HEK293T (cell line): ENCODE measurements around the gene ALAS2.

Source experiments
- CTCF ChIA-PET: fragments of 350-600 bp; formaldehyde crosslinking; extraction: SDS; loops from one replicate; lab custom pipeline; 2021; ENCODE audit warnings: antibody characterized with exemption, inconsistent platforms; lab: Yijun Ruan, JAX
- POLR2A ChIA-PET: fragments of 350-600 bp; formaldehyde crosslinking; extraction: SDS; loops from one replicate; lab custom pipeline; 2020; ENCODE audit warnings: antibody characterized with exemption, inconsistent platforms; lab: Yijun Ruan, JAX
- DNase-seq: peaks from one replicate; pipeline ENCODE4 v3.0.0; 2012; ENCODE audit warnings: mixed read lengths; ENCODE audit errors: extremely low spot score
- ARNT ChIP-seq: fragments of 450-650 bp; IDR thresholded peaks from 2 replicates; pipeline ENCODE4 v1.6.1; 2017; ENCODE audit warnings: mild to moderate bottlenecking
- BHLHE40 ChIP-seq: fragments of 450-650 bp; IDR thresholded peaks from 2 replicates; pipeline ENCODE4 v1.6.1; 2016; ENCODE audit warnings: mild to moderate bottlenecking, moderate library complexity, borderline replicate concordance
- CTBP1 ChIP-seq: fragments of 450-650 bp; IDR thresholded peaks from 2 replicates; pipeline ENCODE4 v1.6.1; 2016; ENCODE audit warnings: borderline replicate concordance
- ELF4 ChIP-seq: fragments of 450-650 bp; IDR thresholded peaks from 2 replicates; pipeline ENCODE4 v1.6.1; 2017; ENCODE audit warnings: antibody characterized with exemption
- FOXA1 ChIP-seq: fragments of 450-650 bp; IDR thresholded peaks from 2 replicates; pipeline ENCODE4 v1.6.1; 2016; ENCODE audit warnings: mild to moderate bottlenecking
- FOXK2 ChIP-seq: fragments of 450-650 bp; IDR thresholded peaks from 2 replicates; pipeline ENCODE4 v1.6.1; 2016; ENCODE audit warnings: mild to moderate bottlenecking
- FOXM1 ChIP-seq: fragments of 450-650 bp; IDR thresholded peaks from 2 replicates; pipeline ENCODE4 v1.6.1; 2017; ENCODE audit warnings: mild to moderate bottlenecking, borderline replicate concordance
- HDGF ChIP-seq: fragments of 450-650 bp; IDR thresholded peaks from 2 replicates; pipeline ENCODE4 v1.6.1; 2017; ENCODE audit warnings: antibody characterized with exemption, borderline replicate concordance
- L3MBTL2 ChIP-seq: fragments of 450-650 bp; conservative IDR thresholded peaks from 2 replicates; pipeline ENCODE4 v1.6.1; 2016; ENCODE audit warnings: mild to moderate bottlenecking
- LEF1 ChIP-seq: fragments of 450-650 bp; IDR thresholded peaks from 2 replicates; pipeline ENCODE4 v1.6.1; 2017; ENCODE audit warnings: mild to moderate bottlenecking, borderline replicate concordance
- NFRKB ChIP-seq: fragments of 450-650 bp; IDR thresholded peaks from 2 replicates; pipeline ENCODE4 v1.6.1; 2016; ENCODE audit warnings: mild to moderate bottlenecking, moderate library complexity
- SP1 ChIP-seq: fragments of 450-650 bp; IDR thresholded peaks from 2 replicates; pipeline ENCODE4 v1.6.1; 2017
- SUZ12 ChIP-seq: fragments of 450-650 bp; IDR thresholded peaks from 2 replicates; pipeline ENCODE4 v1.6.1; 2016; ENCODE audit warnings: mild to moderate bottlenecking
- TARDBP ChIP-seq: fragments of 450-650 bp; IDR thresholded peaks from 2 replicates; pipeline ENCODE4 v1.6.1; 2016
- ZNF384 ChIP-seq: fragments of 450-650 bp; IDR thresholded peaks from 2 replicates; pipeline ENCODE4 v1.6.1; 2016
- TF ChIP-seq, protein P1 (sequence below): fragments of 450-650 bp; IDR thresholded peaks from 2 replicates; pipeline ENCODE4 v1.6.1; 2016

Gene ALAS2

DNA sequence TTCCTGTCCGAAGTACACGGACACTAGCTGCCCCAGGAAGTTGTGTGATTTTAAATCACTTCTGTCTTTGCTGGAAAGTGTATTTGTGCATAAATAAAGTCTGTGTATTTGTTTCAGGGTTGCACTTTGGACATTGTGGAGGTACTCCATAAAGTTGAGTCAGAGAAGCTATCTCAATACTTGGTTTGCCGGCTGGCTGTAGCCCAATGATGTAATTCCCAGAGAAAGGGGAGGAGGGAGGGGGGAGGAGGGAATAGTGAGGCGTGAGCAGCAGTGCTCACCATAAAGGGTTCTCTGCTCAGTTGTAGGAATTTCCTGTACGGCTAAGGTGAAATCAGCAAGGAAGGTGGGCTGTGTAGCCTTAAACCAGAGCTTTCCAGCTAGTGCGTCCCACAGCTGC, 23.1 kb downstream of the ALAS2 start:
- ChIA-PET POLR2A (interaction anchor here (2.5 kb wide), 1 partner anchor 8 kb away, joined by 16 read pairs; the partner anchor contains the start of gene APEX2), CTCF (interaction anchor here (0.5 kb wide), 2 partner anchors 275 to 635 kb away, joined by 3 read pairs; no protein-coding TSS in a partner anchor)
- DNase-seq, result no peak
- TF ChIP-seq LEF1 (no peak), TARDBP (no peak), HDGF (no peak), SUZ12 (no peak), FOXM1 (no peak), FOXA1 (no peak), NFRKB (no peak), CTBP1 (no peak), FOXK2 (no peak), SP1 (no peak), BHLHE40 (no peak)
- TF ChIP-seq, protein P1, sequence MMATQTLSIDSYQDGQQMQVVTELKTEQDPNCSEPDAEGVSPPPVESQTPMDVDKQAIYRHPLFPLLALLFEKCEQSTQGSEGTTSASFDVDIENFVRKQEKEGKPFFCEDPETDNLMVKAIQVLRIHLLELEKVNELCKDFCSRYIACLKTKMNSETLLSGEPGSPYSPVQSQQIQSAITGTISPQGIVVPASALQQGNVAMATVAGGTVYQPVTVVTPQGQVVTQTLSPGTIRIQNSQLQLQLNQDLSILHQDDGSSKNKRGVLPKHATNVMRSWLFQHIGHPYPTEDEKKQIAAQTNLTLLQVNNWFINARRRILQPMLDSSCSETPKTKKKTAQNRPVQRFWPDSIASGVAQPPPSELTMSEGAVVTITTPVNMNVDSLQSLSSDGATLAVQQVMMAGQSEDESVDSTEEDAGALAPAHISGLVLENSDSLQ, result no peak

DNA sequence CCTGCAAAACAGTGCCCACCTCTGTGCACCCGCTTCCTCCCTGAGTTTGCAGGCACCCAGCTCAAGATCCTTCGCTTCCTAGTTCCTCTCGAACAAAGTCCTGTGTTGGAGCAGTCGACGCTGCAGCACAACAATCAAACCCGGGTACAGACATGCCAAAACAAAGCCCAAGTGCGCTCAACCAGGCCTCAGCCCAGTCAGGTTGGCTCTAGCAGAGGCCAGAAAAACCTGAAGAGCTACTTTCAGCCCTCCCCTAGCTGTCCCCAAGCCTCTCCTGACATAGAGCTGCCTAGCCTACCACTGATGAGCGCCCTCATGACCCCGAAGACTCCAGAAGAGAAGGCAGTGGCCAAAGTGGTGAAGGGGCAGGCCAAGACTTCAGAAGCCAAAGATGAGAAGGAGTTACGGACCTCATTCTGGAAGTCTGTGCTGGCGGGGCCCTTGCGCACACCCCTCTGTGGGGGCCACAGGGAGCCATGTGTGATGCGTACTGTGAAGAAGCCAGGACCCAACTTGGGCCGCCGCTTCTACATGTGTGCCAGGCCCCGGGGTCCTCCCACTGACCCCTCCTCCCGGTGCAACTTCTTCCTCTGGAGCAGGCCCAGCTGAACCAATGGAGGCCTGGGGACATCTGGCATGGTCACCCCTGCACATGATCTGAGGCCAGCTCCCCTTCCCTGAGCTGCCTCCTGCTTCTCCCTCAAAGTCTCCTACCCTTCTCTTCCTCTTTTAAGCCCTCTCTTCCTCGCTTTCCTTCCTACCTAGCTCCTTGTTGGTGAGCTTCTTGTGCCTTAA, 23.8 kb downstream of the ALAS2 start:
- DNase-seq, result no peak
- ChIA-PET CTCF (no interaction called here), POLR2A (no interaction called here)
- no peak for TF ChIP-seq CTBP1

DNA sequence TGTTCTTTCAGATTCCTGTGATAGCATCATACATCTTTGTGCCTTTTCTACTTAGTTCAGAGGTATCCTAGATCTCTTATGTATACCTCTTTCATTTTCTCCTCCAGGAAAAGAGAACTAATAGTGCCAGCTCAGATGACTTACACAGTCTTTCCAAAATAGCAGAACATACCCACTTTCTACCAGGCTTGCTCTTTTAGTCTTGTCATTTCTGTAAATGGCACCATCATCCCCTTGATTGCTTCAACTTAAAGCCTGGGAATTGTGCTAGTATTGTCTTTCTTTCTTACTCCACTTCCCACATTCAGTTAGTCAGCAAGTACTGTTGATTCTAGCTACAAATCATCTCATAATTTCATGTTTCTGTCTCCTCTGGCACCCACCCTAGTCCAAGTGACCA, 25.5 kb downstream of the ALAS2 start:
- CTCF ChIA-PET, result no interaction called here
- no peak for DNase-seq
- POLR2A ChIA-PET, result no interaction called here
- no peak for TF ChIP-seq CTBP1
- TF ChIP-seq ELF4, result no peak
- TF ChIP-seq SP1, result no peak
- TF ChIP-seq ARNT, result no peak
- TF ChIP-seq TARDBP, result no peak
- TF ChIP-seq HDGF, result no peak
- no peak for TF ChIP-seq BHLHE40
- TF ChIP-seq FOXM1, result no peak
- TF ChIP-seq L3MBTL2, result no peak

DNA sequence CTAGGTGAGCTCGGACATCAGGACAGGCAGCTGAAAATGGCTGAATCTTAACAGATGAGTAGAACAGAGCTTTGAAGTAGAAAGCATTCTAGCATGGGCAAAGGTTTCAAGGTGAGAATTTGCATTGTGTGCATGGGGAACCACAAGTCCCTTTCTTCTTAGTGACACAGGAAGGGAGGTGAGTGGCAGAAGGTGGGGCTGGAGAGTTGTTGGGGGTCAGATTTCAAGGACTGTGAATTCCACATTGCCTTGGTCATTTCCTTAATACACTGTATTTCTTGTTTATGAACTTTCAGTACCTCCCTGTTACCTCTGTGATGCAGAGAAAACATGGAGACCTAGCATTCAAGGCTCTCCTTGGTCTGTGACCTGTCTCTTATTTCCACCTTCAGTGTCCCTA, 26.5 kb downstream of the ALAS2 start:
- ChIA-PET CTCF (no interaction called here), POLR2A (no interaction called here)
- no peak for TF ChIP-seq FOXM1
- no peak for TF ChIP-seq ARNT
- no peak for TF ChIP-seq NFRKB
- TF ChIP-seq, protein P1, result no peak
- TF ChIP-seq L3MBTL2, result no peak
- no peak for TF ChIP-seq BHLHE40
- TF ChIP-seq TARDBP, result no peak
- DNase-seq, result no peak

DNA sequence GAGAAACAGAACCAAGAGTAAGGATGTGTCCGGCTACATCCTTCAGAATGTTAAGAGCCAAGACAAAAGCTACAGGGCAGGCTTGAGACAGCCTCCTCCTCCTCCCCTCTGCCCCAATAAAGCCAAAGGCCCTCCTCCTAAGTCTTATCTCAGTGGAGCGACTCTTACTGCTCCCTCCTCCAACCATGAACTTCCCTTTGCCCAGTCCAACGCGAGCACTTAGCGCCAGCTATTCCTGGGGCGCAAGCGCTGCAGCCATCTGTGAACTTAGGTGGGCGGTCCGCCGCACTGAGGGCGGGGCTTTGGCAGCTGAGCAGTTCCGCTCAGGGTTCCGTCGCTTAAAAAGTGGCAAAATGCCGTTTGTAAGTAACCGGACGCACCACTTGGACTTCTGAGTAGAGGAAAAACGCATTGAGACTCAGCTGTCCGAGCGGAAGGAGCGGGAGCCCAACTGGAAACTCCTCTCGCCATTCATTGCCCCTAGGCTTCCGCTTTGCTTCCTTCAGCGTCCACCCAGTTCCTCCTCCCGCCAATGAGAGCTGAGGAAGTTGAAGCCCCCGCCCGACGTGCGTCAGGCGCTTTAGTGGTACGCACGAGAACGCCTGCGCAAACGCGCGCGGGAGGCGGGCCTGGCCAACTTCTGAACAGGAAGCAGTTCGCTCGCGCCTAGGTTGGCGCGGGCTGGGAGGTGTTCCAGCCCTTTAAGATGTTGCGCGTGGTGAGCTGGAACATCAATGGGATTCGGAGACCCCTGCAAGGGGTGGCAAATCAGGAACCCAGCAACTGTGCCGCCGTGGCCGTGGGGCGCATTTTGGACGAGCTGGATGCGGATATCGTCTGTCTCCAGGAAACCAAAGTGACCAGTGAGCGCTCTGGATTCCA, 30.8 kb downstream of the ALAS2 start, which contains the start of gene APEX2:
TSS of gene APEX2 (plus strand) at position 647 of the 882 bp plus-strand sequence. CDS start at position 707, 60 bp downstream.
- DNase-seq, result peak; percentile 81
- CTCF ChIA-PET, result no interaction called here
- TF ChIP-seq L3MBTL2, result peak; percentile 37; the same call in 1 of the 2 replicates
- TF ChIP-seq SUZ12, result no peak
- peak; percentile 57 for TF ChIP-seq ELF4
- POLR2A ChIA-PET, result interaction anchor here (0.7 to 2.1 kb wide), 25 partner anchors 9 to 1747 kb away, joined by 3 to 24 read pairs (median 4); partner anchors contain the start of genes ALAS2, GNL3L, MAGED2 and TRO

DNA sequence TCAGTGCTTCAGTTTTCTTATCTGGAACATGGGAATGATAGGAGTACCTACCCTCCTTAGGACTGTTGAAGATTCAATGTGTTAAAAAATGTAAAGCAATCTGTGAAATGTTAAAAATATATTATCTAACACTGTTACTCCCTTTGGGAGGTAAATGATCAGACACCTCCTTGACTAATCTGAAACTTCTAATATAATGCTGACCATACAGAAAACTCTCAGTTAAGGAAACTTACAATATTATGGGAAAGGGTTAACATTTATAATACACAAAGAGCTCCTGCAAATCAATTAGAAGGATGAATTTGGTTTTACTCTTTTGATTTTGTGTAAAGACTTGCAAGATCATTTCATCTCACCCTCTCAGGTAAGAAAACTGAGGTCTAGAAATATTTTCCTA, 35.2 kb downstream of the ALAS2 start:
- TF ChIP-seq CTBP1, result no peak
- no peak for DNase-seq
- ChIA-PET POLR2A (no interaction called here), CTCF (no interaction called here)

DNA sequence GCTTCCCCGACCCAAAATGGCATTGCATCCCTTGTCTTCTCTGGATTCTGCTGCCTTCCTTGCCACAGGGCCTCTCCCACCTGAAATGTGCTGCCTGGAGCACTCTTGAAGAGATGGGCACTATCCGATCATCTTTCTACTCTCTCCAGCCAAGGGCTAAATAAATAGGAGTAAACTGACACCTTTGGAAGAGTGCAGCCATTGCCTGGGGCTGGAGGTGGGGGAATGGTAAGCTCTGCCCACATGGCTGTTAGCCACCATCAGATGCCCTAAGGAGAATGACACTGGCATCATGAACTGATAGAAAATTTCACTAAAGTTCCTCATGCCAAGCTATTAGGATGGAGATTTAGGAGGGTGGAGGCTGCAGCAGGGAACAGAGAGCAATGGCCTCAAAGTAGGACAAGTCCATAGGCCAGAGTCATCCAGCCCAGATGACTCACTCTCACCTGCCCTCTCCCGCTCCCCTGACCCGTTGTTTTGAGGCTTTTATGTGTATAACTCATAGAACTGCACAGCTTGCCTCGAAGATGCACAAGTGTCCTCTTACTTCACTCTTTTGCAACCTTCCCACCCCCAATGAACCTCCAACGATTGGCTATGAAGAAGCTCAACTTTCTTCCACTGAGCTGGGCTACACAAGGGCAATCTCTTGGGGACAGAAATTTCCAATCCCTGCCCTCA, 36.0 kb downstream of the ALAS2 start:
- no peak for DNase-seq
- POLR2A ChIA-PET, result no interaction called here
- CTCF ChIA-PET, result no interaction called here
- TF ChIP-seq NFRKB (no peak), LEF1 (no peak), ZNF384 (no peak), L3MBTL2 (no peak), TARDBP (no peak), HDGF (no peak)
- TF ChIP-seq, protein P1, result no peak
